GM19452 (cell line): ENCODE measurements around the gene PHF13.
"Not testable (repeated sequence)": the region's sequence is repeated elsewhere in the genome, so short reads cannot be mapped to it uniquely, and the experiment has no call there.

ENCODE experiments used
- ATAC-seq: cut with Tn5 transposase; IDR thresholded peaks from one replicate; pipeline ENCODE4 v1.9.1; 2021; ENCODE audit not compliant: unreplicated experiment

PHF13 gene

GRCh38 chr1:6586404-6586816 lies 27.1 kb upstream of the PHF13 start:
- ATAC-seq: no peak

GRCh38 chr1:6587261-6588005 lies 26.1 kb upstream of the PHF13 start:
- ATAC-seq: no peak

- ATAC-seq: no peak
These were observed 25.2 kb upstream of the PHF13 start for GRCh38 chr1:6588128-6588892.

- no peak for ATAC-seq
These were observed 24.5 kb upstream of the PHF13 start for GRCh38 chr1:6588893-6589520.

GRCh38 chr1:6590046-6590445 lies 23.5 kb upstream of the PHF13 start:
- no peak for ATAC-seq

- no peak for ATAC-seq
These were observed 22.3 kb upstream of the PHF13 start for GRCh38 chr1:6591222-6591621.

- no peak for ATAC-seq
These were observed 21.9 kb upstream of the PHF13 start for GRCh38 chr1:6591644-6592043.

- no peak for ATAC-seq
These were observed 21.1 kb upstream of the PHF13 start for GRCh38 chr1:6592441-6592840.

GRCh38 chr1:6592865-6593593 lies 20.5 kb upstream of the PHF13 start:
- ATAC-seq: no peak

GRCh38 chr1:6593810-6594209 lies 19.7 kb upstream of the PHF13 start:
- ATAC-seq: no peak

GRCh38 chr1:6594977-6595740 lies 18.4 kb upstream of the PHF13 start:
- no peak for ATAC-seq

GRCh38 chr1:6596351-6596750 lies 17.2 kb upstream of the PHF13 start:
- no peak for ATAC-seq

GRCh38 chr1:6596886-6597776 lies 16.4 kb upstream of the PHF13 start:
- no peak for ATAC-seq

- no peak for ATAC-seq
These were observed 15.8 kb upstream of the PHF13 start for GRCh38 chr1:6597777-6598131.

GRCh38 chr1:6599141-6599975 lies 14.2 kb upstream of the PHF13 start:
- no peak for ATAC-seq

- not testable (repeated sequence) for ATAC-seq
These were observed 13.5 kb upstream of the PHF13 start for GRCh38 chr1:6599991-6600390.

- no peak for ATAC-seq
These were observed 13.0 kb upstream of the PHF13 start for GRCh38 chr1:6600410-6601048.
